Inflammatory macrophage (primary cell): ENCODE measurements around the gene CLECL1.
A peak's percentile ranks its signal among the peaks of the same experiment; 100 is the strongest.

Experiments
- DNase-seq, 2 donors: peaks; one replicate each; pipeline ENCODE4 v3.0.0-alpha.2; 2020 to 2022
- total RNA-seq, 18 experiments: gene quantifications; one replicate each; lab custom pipeline; 2026; ENCODE audit warnings: mixed read lengths in 6 of 18, inconsistent platforms in 2 of 18; lab: John Stamatoyannopoulos, UW

The CLECL1 gene
- total RNA-seq = 8.8 to 29.2 (median 13.7) reads per million in 18 experiments

GRCh38 chr12:9732921-9733461 lies at the start of gene CLECL1:
CLECL1 (minus strand) TSS chr12:9733097.
- DNase-seq = peak; percentile 57 to 72

GRCh38 chr12:9781360-9781759 lies 48.5 kb upstream of the CLECL1 start:
- DNase-seq = no peak

- no peak for DNase-seq
These were observed 46.3 kb upstream of the CLECL1 start for GRCh38 chr12:9779209-9779608.

- DNase-seq = no peak
These were observed 43.9 kb upstream of the CLECL1 start for GRCh38 chr12:9776781-9777180.

- DNase-seq = no peak
These were observed 40.5 kb upstream of the CLECL1 start for GRCh38 chr12:9773216-9773877.

- peak; percentile 31 to 77 for DNase-seq
These were observed 30.1 kb upstream of the CLECL1 start for GRCh38 chr12:9763025-9763424.

GRCh38 chr12:9762369-9762768 lies 29.5 kb upstream of the CLECL1 start:
- no peak for DNase-seq

GRCh38 chr12:9761419-9761781 lies 28.5 kb upstream of the CLECL1 start:
- peak; percentile 19 to 33 for DNase-seq

GRCh38 chr12:9760699-9761418 lies 28.0 kb upstream of the CLECL1 start, which contains the start of gene CD69:
CD69 (minus strand) TSS chr12:9760901; CDS start chr12:9760820, 81 bp downstream.
- peak; percentile 55 to 64 for DNase-seq

GRCh38 chr12:9760120-9760519 lies 27.2 kb upstream of the CLECL1 start:
- no peak for DNase-seq

GRCh38 chr12:9759694-9760093 lies 26.8 kb upstream of the CLECL1 start:
- DNase-seq = no peak

- DNase-seq = no peak
These were observed 25.2 kb upstream of the CLECL1 start for GRCh38 chr12:9758119-9758518.

- no peak for DNase-seq
These were observed 24.6 kb upstream of the CLECL1 start for GRCh38 chr12:9757433-9758025.

GRCh38 chr12:9756706-9757105 lies 23.8 kb upstream of the CLECL1 start:
- no peak for DNase-seq

- DNase-seq = no peak
These were observed 23.3 kb upstream of the CLECL1 start for GRCh38 chr12:9756170-9756569.

GRCh38 chr12:9755567-9755966 lies 22.7 kb upstream of the CLECL1 start:
- DNase-seq = no peak

GRCh38 chr12:9755035-9755434 lies 22.1 kb upstream of the CLECL1 start:
- no peak for DNase-seq

GRCh38 chr12:9754099-9754927 lies 21.4 kb upstream of the CLECL1 start:
- DNase-seq = no peak

- no peak for DNase-seq
These were observed 20.6 kb upstream of the CLECL1 start for GRCh38 chr12:9753498-9753897.

GRCh38 chr12:9753073-9753472 lies 20.2 kb upstream of the CLECL1 start:
- DNase-seq = no peak

- DNase-seq = no peak
These were observed 19.4 kb upstream of the CLECL1 start for GRCh38 chr12:9752145-9752933.
